Small intestine (tissue), 7 donors: ENCODE data around the gene RFT1. TPM values are rescaled to one million over a fixed set of nuclear protein-coding genes. Genes with fewer than 3 reads are reported as not detected.

Experiments used
- DNase-seq, 2 donors: peaks; one replicate each; pipeline versions ENCODE4 v3.0.0 to v3.0.0-alpha.2; 2013
- FAIRE-seq: peaks from 2 replicates; lab custom pipeline; 2012; peaks lifted over from hg19 to GRCh38; lab: Jason Lieb, UNC
- H3K27ac ChIP-seq, 3 donors: one replicate each; pipeline ENCODE4 v1.5.1; 2013; ENCODE audit warnings: low read length in 2 of 3, mild to moderate bottlenecking in 2 of 3, control low read depth in 1 of 3, inconsistent platforms in 1 of 3, low read depth in 1 of 3, moderate library complexity in 1 of 3
- H3K27me3 ChIP-seq, 3 donors: one replicate each; pipeline ENCODE4 v1.6.1; 2013; ENCODE audit warnings: low read length in 3 of 3, inconsistent platforms in 1 of 3; ENCODE audit not compliant: control insufficient read depth in 3 of 3, insufficient read depth in 3 of 3
- H3K36me3 ChIP-seq, 3 donors: one replicate each; pipeline ENCODE4 v1.6.1; 2013; ENCODE audit warnings: low read length in 3 of 3, inconsistent platforms in 1 of 3, low read depth in 1 of 3, mild to moderate bottlenecking in 1 of 3, moderate library complexity in 1 of 3; ENCODE audit not compliant: control insufficient read depth in 3 of 3, insufficient read depth in 2 of 3
- H3K4me1 ChIP-seq, 3 donors: one replicate each; pipeline ENCODE4 v1.6.1; 2013; ENCODE audit warnings: low read length in 2 of 3, inconsistent platforms in 1 of 3, low read depth in 1 of 3, mild to moderate bottlenecking in 1 of 3, moderate library complexity in 1 of 3; ENCODE audit not compliant: control insufficient read depth in 3 of 3, insufficient read depth in 2 of 3
- H3K4me3 ChIP-seq, 3 donors: one replicate each; pipeline ENCODE4 v1.5.1; 2013; ENCODE audit warnings: low read length in 3 of 3, control low read depth in 1 of 3, inconsistent platforms in 1 of 3, low read depth in 1 of 3, mild to moderate bottlenecking in 1 of 3, moderate library complexity in 1 of 3
- H3K9me3 ChIP-seq, 2 donors: one replicate each; pipeline ENCODE4 v1.6.1; 2013; ENCODE audit warnings: low read depth in 1 of 2, low read length in 1 of 2; ENCODE audit not compliant: control insufficient read depth in 2 of 2, insufficient read depth in 1 of 2
- WGBS, 3 donors: extraction: QIAGEN DNeasy Blood & Tissue Kit; methylation state at CpG; one replicate each; pipeline ENCODE4 v1.1.7; 2013; 5-methylcytosine and 5-hydroxymethylcytosine counted together
- polyA plus RNA-seq, 4 donors: library from polyadenylated mRNA; stranded (reverse) in 3 of 4; unstranded in 1 of 4; fragments of 200-250 nt in 3 of 4; fragments of 120-200 nt in 1 of 4; gene quantifications; one replicate each; pipeline versions ENCODE4 v1.2.1 to v1.2.3, GENCODE V29; 2013
- donor health status: healthy with polysubstance abuse.
- donor health status: control.
- donor health status: control.
- donor health status: Bipolar disorder and iron deficiency.
- donor health status: healthy.

The RFT1 gene
- polyA plus RNA-seq, 4 donors: 1.3 to 21.4 (median 9.6) TPM

- no peak for FAIRE-seq
- WGBS, 3 donors: 81 to 87% (median 86%) methylated on average over 12 of the region's 12 CpGs
- Histone ChIP-seq H3K4me3 (no peak overlapping the region), H3K27ac (no peak overlapping the region), H3K27me3 (no peaks in the 10 kb centered on the region), H3K9me3 (no peaks in the 10 kb centered on the region), H3K4me1 (peaks cover 0 to 6% (median 0%) of the 10 kb centered on the region in 3 donors), H3K36me3 (peaks cover 0 to 34% (median 0%) of the 10 kb centered on the region in 3 donors)
- no peak for DNase-seq
Measured at GRCh38 chr3:53079791-53080555, 50.3 kb downstream of the RFT1 start.

- DNase-seq (no peak), FAIRE-seq (no peak)
- Histone ChIP-seq H3K9me3 (no peaks in the 10 kb centered on the region), H3K4me3 (no peak overlapping the region), H3K27ac (no peak overlapping the region), H3K36me3 (peaks cover 0 to 37% (median 0%) of the 10 kb centered on the region in 3 donors), H3K4me1 (no peaks in the 10 kb centered on the region), H3K27me3 (no peaks in the 10 kb centered on the region)
- WGBS, 3 donors: 91 to 96% (median 94%) methylated on average over 6 of the region's 6 CpGs
Measured at GRCh38 chr3:53079147-53079546, 51.1 kb downstream of the RFT1 start.

GRCh38 chr3:53078656-53079055 is 51.6 kb downstream of the RFT1 start:
- Histone ChIP-seq H3K36me3 (peaks cover 0 to 37% (median 0%) of the 10 kb centered on the region in 3 donors), H3K4me1 (peaks cover 0 to 4% (median 0%) of the 10 kb centered on the region in 3 donors), H3K27me3 (no peaks in the 10 kb centered on the region), H3K27ac (no peak overlapping the region), H3K9me3 (no peaks in the 10 kb centered on the region), H3K4me3 (no peak overlapping the region)
- DNase-seq: no peak
- 91 to 96% (median 96%) methylated on average over 3 of the region's 3 CpGs for WGBS, 3 donors
- no peak for FAIRE-seq

GRCh38 chr3:53077476-53078220 is 52.6 kb downstream of the RFT1 start:
- H3K9me3 ChIP-seq: no peaks in the 10 kb centered on the region
- FAIRE-seq: no peak
- no peaks in the 10 kb centered on the region for H3K27me3 ChIP-seq
- WGBS, 3 donors: 87 to 92% (median 87%) methylated on average over 10 of the region's 10 CpGs
- no peak overlapping the region for H3K4me3 ChIP-seq
- peaks cover 0 to 8% (median 0%) of the 10 kb centered on the region in 3 donors for H3K4me1 ChIP-seq
- no peak for DNase-seq
- H3K36me3 ChIP-seq: peaks cover 0 to 32% (median 0%) of the 10 kb centered on the region in 3 donors
- H3K27ac ChIP-seq: no peak overlapping the region

GRCh38 chr3:53075743-53076140 is 54.5 kb downstream of the RFT1 start:
- FAIRE-seq (no peak), DNase-seq (no peak)
- Histone ChIP-seq H3K9me3 (no peaks in the 10 kb centered on the region), H3K4me3 (no peak overlapping the region), H3K27ac (no peak overlapping the region), H3K36me3 (peaks cover 0 to 28% (median 0%) of the 10 kb centered on the region in 3 donors), H3K27me3 (no peaks in the 10 kb centered on the region), H3K4me1 (peaks cover 0 to 14% (median 3%) of the 10 kb centered on the region in 3 donors)
- 81 to 89% (median 86%) methylated on average over 3 of the region's 3 CpGs for WGBS, 3 donors

GRCh38 chr3:53074761-53075742 is 55.2 kb downstream of the RFT1 start:
- H3K4me3 ChIP-seq: no peak overlapping the region
- no peaks in the 10 kb centered on the region for H3K27me3 ChIP-seq
- DNase-seq (no peak), FAIRE-seq (no peak)
- H3K4me1 ChIP-seq: peaks cover 0 to 14% (median 3%) of the 10 kb centered on the region in 3 donors
- no peaks in the 10 kb centered on the region for H3K9me3 ChIP-seq
- peaks cover 0 to 28% (median 0%) of the 10 kb centered on the region in 3 donors for H3K36me3 ChIP-seq
- no peak overlapping the region for H3K27ac ChIP-seq
- WGBS, 3 donors: 77 to 91% (median 80%) methylated on average over 9 of the region's 9 CpGs

- no peak for DNase-seq
- H3K36me3 ChIP-seq: peaks cover 0 to 28% (median 0%) of the 10 kb centered on the region in 3 donors
- H3K27me3 ChIP-seq: no peaks in the 10 kb centered on the region
- H3K9me3 ChIP-seq: no peaks in the 10 kb centered on the region
- no peak overlapping the region for H3K27ac ChIP-seq
- peaks cover 0 to 14% (median 3%) of the 10 kb centered on the region in 3 donors for H3K4me1 ChIP-seq
- no peak overlapping the region for H3K4me3 ChIP-seq
- no peak for FAIRE-seq
- 92 to 100% (median 94%) methylated on average over 1 of the region's 1 CpG for WGBS, 3 donors
Measured at GRCh38 chr3:53074366-53074696, 55.9 kb downstream of the RFT1 start.
